Colonic mucosa (tissue), 4 donors: ENCODE measurements around the gene STAT3. TPM values are rescaled to one million over a fixed set of nuclear protein-coding genes. Genes with fewer than 3 reads are reported as not detected.
"Not testable (repeated sequence)": the region's sequence is repeated elsewhere in the genome, so short reads cannot be mapped to it uniquely, and the experiment has no call there.

ENCODE experiments used
- DNase-seq: peaks from one replicate; pipeline ENCODE4 v3.0.0-alpha.2; 2020
- H3K27ac ChIP-seq: fragments of 200-600 bp; one replicate; pipeline ENCODE4 v1.8.0; 2021
- H3K27me3 ChIP-seq: fragments of 200-600 bp; one replicate; pipeline ENCODE4 v1.8.0; 2021
- H3K36me3 ChIP-seq: fragments of 200-600 bp; one replicate; pipeline ENCODE4 v1.8.0; 2021
- H3K4me1 ChIP-seq: fragments of 200-600 bp; one replicate; pipeline ENCODE4 v1.8.0; 2021; ENCODE audit warnings: mild to moderate bottlenecking
- H3K4me3 ChIP-seq: fragments of 200-600 bp; one replicate; pipeline ENCODE4 v1.8.0; 2021
- H3K9ac ChIP-seq, 2 donors: one replicate each; pipeline ENCODE4 v1.7.0; 2013; ENCODE audit warnings: control low read depth in 2 of 2, low read depth in 2 of 2, low read length in 2 of 2
- H3K9me3 ChIP-seq: fragments of 200-600 bp; one replicate; pipeline ENCODE4 v1.8.0; 2021
- intact Hi-C: fragments of 100-400 bp; cut with DNase I; formaldehyde crosslinking; loops from one replicate; pipeline ENCODE4 v1.14.1; 2022
- total RNA-seq, 2 donors: library from RNA; stranded (reverse); fragmentation: NEBNext Ultra II Directional in 1 of 2; extraction: Animal tissue kit (Norgen Biotek cat#: 25700) in 1 of 2; gene quantifications; one replicate each; pipeline ENCODE4 v1.2.1, GENCODE V29; 2021
- TF ChIP-seq, protein P1 (sequence below): fragments of 200-600 bp; IDR thresholded peaks from one replicate; pipeline ENCODE4 v1.8.0; 2022; ENCODE audit warnings: antibody characterized with exemption, mild to moderate bottlenecking
- donor health status: healthy.
- donor health status: DM: no; HTN: no; CAD: no.
- donor health status: DM: no; HTN: no; CAD: no.

The STAT3 gene
- total RNA-seq, 2 donors from 2014 or later, result 137 to 216 TPM

DNA sequence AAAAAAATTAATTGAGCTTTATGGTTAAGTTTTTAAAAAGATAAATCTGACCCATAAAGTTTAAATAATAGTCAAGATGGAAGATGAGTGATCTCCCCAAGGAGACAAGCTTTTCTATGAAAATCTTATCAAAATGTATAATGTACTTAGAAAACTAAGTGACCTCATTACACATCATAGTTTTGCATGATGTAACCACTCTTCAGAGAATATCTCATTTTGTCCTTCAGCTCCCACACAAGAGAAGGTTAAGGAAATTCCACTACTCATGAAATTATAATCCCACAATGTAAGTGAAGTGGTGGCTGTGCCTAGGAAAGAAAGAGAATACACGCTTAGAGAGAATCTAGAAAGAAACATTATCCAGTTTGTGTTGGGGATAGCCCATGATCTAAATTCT lies 14.3 kb downstream of the STAT3 start:
- Histone ChIP-seq H3K4me1 (peaks cover 5% of the 10 kb centered on the region), H3K4me3 (no peak overlapping the region), H3K9me3 (no peaks in the 10 kb centered on the region), H3K9ac (no peak overlapping the region), H3K36me3 (peaks cover 6% of the 10 kb centered on the region), H3K27me3 (no peaks in the 10 kb centered on the region), H3K27ac (no peak overlapping the region)
- DNase-seq, result no peak
- intact Hi-C loops, result no loop called here
- TF ChIP-seq, protein P1, sequence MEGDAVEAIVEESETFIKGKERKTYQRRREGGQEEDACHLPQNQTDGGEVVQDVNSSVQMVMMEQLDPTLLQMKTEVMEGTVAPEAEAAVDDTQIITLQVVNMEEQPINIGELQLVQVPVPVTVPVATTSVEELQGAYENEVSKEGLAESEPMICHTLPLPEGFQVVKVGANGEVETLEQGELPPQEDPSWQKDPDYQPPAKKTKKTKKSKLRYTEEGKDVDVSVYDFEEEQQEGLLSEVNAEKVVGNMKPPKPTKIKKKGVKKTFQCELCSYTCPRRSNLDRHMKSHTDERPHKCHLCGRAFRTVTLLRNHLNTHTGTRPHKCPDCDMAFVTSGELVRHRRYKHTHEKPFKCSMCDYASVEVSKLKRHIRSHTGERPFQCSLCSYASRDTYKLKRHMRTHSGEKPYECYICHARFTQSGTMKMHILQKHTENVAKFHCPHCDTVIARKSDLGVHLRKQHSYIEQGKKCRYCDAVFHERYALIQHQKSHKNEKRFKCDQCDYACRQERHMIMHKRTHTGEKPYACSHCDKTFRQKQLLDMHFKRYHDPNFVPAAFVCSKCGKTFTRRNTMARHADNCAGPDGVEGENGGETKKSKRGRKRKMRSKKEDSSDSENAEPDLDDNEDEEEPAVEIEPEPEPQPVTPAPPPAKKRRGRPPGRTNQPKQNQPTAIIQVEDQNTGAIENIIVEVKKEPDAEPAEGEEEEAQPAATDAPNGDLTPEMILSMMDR, result no peak

DNA sequence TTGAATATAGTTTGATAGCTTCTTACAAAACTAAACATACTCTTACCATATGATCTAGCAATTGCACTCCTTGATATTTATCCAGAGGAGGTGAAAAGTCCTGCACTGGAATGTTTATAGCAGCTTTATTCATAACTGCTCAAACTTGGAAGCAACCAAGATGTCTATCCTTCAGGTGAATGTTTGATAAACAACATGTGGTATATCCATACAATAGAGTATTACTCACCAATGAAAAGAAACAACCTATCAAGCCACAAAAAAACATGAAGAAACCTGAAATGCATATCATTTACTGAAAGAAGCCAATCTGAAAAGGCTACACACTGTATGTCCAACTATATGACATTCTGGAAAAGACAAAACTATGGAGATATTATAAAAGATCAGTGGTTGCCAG lies 16.1 kb downstream of the STAT3 start:
- H3K4me3 ChIP-seq, result no peak overlapping the region
- intact Hi-C loops, result no loop called here
- no peaks in the 10 kb centered on the region for H3K27me3 ChIP-seq
- H3K9me3 ChIP-seq, result no peaks in the 10 kb centered on the region
- H3K27ac ChIP-seq, result no peak overlapping the region
- H3K9ac ChIP-seq, result no peak overlapping the region
- peaks cover 6% of the 10 kb centered on the region for H3K36me3 ChIP-seq
- H3K4me1 ChIP-seq, result no peaks in the 10 kb centered on the region
- no peak for DNase-seq
- TF ChIP-seq, protein P1, result no peak

DNA sequence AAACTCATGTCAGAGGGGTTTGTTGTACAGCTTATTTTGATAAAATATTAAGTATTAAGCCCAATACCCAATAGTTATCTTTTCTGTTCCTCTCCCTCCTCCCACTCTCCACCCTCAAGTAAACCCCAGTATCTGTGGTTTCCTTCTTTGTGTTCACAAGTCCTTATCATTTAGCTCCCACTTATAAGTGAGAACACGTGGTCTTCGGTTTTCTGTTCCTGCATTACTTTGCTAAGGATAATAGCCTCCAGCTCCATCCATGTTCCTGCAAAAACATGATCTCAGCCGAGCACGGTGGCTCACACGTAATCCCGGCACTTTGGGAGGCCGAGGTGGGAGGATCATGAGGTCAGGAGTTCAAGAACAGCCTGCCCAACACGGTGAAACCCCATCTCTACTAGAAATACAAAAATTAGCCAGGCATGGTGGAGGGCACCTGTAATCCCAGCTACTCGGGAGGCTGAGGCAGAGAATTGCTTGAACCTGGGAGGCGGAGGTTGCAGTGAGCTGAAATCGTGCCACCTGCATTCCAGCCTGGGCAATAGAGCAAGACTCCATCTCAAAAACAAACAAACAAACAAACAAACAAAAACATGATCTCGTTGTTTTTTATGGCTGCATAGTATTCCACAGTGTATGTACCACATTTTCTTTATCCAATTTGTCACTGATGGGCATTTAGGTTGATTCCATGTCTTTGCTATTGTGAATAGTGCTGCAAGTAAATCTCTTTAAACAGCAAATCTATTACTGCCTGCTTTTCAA lies 19.3 kb downstream of the STAT3 start:
- H3K9ac ChIP-seq, intact Hi-C loops, H3K36me3 ChIP-seq, H3K4me1 ChIP-seq, H3K27me3 ChIP-seq, H3K27ac ChIP-seq, DNase-seq, H3K9me3 ChIP-seq, H3K4me3 ChIP-seq: not testable (repeated sequence)

DNA sequence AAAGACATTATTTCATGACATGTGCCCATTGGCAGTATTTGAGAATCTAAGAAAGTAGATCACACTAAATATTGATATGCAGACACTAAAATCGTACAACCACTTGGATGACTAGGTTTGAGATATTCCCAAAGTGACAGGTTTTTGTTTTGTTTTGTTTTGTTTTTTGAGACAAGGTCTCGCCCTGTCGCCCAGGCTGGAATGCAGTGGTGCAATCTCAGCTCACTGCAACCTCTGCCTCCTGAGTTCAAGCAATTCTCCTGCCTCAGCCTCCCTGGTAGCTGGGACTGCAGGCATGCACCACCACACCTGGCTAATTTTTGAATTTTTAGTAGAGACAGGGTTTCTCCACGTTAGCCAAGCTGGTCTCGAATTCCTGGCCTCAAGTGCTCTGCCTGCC lies 19.9 kb downstream of the STAT3 start:
- H3K4me1 ChIP-seq, H3K27me3 ChIP-seq, H3K9me3 ChIP-seq, H3K36me3 ChIP-seq, intact Hi-C loops, H3K4me3 ChIP-seq, DNase-seq, H3K27ac ChIP-seq, H3K9ac ChIP-seq: not testable (repeated sequence)

DNA sequence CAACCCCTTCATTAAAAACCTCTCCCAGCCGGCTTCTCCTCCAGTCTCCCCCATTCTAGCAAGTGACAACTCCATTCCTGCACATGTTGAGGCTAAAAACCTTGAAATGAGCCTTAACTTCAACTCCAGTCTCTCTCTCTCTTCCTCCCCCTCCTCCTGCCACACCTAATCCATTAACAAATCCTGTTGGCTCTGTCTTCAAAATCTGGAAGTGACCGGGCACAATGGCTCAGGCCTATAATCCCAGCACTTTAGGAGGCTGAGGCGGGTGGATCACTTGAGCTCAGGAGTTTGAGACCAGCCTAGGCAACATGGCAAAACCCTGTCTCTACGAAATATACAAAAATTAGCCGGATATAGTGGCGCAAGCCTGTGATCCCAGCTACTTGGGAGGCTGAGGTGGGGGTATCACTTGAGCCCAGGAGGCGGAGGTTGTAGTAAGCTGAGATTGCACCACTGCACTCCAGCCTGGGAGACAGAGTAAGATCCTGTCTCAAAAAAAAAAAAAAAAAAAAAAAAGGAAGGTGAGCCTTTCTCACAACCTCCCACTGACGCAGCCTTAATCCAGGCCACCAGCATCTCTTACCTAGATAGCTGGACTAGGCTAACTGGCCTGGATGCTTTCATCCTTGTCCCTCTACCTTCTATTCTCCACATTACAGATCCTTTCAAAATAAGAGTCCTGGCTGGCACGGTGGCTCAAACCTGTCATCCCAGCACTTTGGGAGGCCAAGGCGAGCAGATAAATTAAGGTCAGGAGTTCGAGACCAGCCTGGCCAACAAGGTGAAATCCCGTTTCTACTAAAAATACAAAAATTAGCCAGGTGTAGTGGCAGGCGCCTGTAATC lies 21.8 kb downstream of the STAT3 start:
- H3K4me1 ChIP-seq, result peaks cover 18% of the 10 kb centered on the region
- intact Hi-C loops, H3K4me3 ChIP-seq, H3K27ac ChIP-seq, H3K36me3 ChIP-seq, DNase-seq, H3K27me3 ChIP-seq, H3K9me3 ChIP-seq, H3K9ac ChIP-seq: not testable (repeated sequence)

DNA sequence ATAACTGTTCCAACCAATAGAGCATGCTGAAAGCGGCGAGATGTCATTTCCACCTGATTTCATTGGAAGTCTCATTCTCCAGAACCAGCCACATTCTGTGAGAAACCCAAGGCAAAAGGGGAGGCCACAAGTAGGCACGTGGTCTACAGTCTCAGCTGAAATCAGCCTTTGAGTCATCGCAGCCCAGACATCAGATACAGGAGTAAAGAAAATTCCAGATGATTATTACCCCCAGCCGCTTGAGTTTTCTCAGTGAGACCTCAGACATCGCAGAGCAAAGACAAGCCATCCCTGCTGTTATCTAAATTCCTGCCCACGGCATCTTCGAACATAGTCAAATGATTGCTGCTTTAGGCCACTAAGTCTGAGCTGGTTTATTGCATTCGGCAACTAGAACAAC lies 23.1 kb downstream of the STAT3 start:
- no peak overlapping the region for H3K27ac ChIP-seq
- H3K27me3 ChIP-seq, result no peaks in the 10 kb centered on the region
- H3K9me3 ChIP-seq, result no peaks in the 10 kb centered on the region
- intact Hi-C loops, result no loop called here
- no peak overlapping the region for H3K9ac ChIP-seq
- DNase-seq, result no peak
- no peaks in the 10 kb centered on the region for H3K36me3 ChIP-seq
- H3K4me3 ChIP-seq, result no peak overlapping the region
- H3K4me1 ChIP-seq, result peaks cover 18% of the 10 kb centered on the region
- TF ChIP-seq, protein P1, result no peak
